Kidney (tissue), 14 donors: ENCODE results near the gene PLEKHA3. TPM values are rescaled to one million over a fixed set of nuclear protein-coding genes. Genes with fewer than 3 reads are reported as not detected.
A peak's percentile ranks its signal among the peaks of the same experiment; 100 is the strongest.

Experiments used
- DNase-seq, 5 donors: peaks; one replicate each; pipeline ENCODE4 v3.0.0-alpha.2; 2013 to 2020
- FAIRE-seq: peaks from 2 replicates; lab custom pipeline; 2012; peaks lifted over from hg19 to GRCh38; lab: Jason Lieb, UNC
- H3K27ac ChIP-seq, 2 donors: one replicate each; pipeline ENCODE4 v1.7.0; 2013; ENCODE audit warnings: low read depth in 2 of 2, low read length in 2 of 2, inconsistent platforms in 1 of 2
- H3K27me3 ChIP-seq: one replicate; pipeline ENCODE4 v1.7.1; 2013; ENCODE audit warnings: low read length, inconsistent platforms; ENCODE audit not compliant: control insufficient read depth, insufficient read depth
- H3K36me3 ChIP-seq, 3 donors: one replicate each; pipeline versions ENCODE4 v1.7.0 to v1.7.1; 2013; ENCODE audit warnings: low read length in 3 of 3, control low read depth in 1 of 3, inconsistent platforms in 1 of 3; ENCODE audit not compliant: insufficient read depth in 3 of 3, control insufficient read depth in 2 of 3
- H3K4me1 ChIP-seq, 3 donors: one replicate each; pipeline versions ENCODE4 v1.7.0 to v1.7.1; 2013; ENCODE audit warnings: low read length in 3 of 3, inconsistent platforms in 1 of 3, low read depth in 1 of 3; ENCODE audit not compliant: control insufficient read depth in 2 of 3, insufficient read depth in 2 of 3
- H3K4me3 ChIP-seq, 3 donors: one replicate each; pipeline versions ENCODE4 v1.7.0 to v1.8.1; 2013; ENCODE audit warnings: low read length in 3 of 3, control low read depth in 1 of 3, inconsistent platforms in 1 of 3
- H3K9ac ChIP-seq, 3 donors: one replicate each; pipeline versions ENCODE4 v1.7.0 to v1.7.1; 2013; ENCODE audit warnings: low read length in 3 of 3, control low read depth in 1 of 3, inconsistent platforms in 1 of 3
- H3K9me3 ChIP-seq, 3 donors: one replicate each; pipeline versions ENCODE4 v1.7.0 to v1.7.1; 2013; ENCODE audit warnings: low read length in 3 of 3, control low read depth in 1 of 3, inconsistent platforms in 1 of 3; ENCODE audit not compliant: control insufficient read depth in 2 of 3, insufficient read depth in 1 of 3
- CTCF ChIP-seq: IDR thresholded peaks from 3 replicates; pipeline ENCODE4 v1.5.1; 2012; ENCODE audit warnings: mild to moderate bottlenecking, moderate library complexity, borderline replicate concordance; ENCODE audit not compliant: insufficient read depth; ENCODE audit errors: extremely low read depth
- intact Hi-C: fragments of 100-400 bp; cut with DNase I; formaldehyde crosslinking; loops from one replicate; pipeline ENCODE4 v1.11.1; 2022
- polyA plus RNA-seq: library from polyadenylated mRNA; stranded (reverse); fragments of 350-450 nt; fragmentation: Illumina TruSeq; extraction: RNeasy Lipid Tissue Mini Kit (QIAGEN cat#74804); gene quantifications from one replicate; pipeline ENCODE4 v1.2.3, GENCODE V29; 2014; ENCODE audit warnings: low read depth, low replicate concordance; ENCODE audit not compliant: insufficient read depth
- total RNA-seq: library from RNA; stranded (reverse); fragmentation: NEBNext Ultra II Directional; extraction: Animal tissue kit (Norgen Biotek cat#: 25700); gene quantifications from one replicate; pipeline ENCODE4 v1.2.1, GENCODE V29; 2021
- donor health status: control.
- donor health status: control.
- donor health status: control.
- donor health status: control.
- donor health status: control.
- donor health status: DM: yes; HTN: yes; CAD: no.
- donor health status: Normal renal cell carcinoma (clear cell type).

Gene PLEKHA3
- total and polyA plus RNA-seq, 2 donors from 2014 or later = 9.4 to 34.2 TPM

DNA sequence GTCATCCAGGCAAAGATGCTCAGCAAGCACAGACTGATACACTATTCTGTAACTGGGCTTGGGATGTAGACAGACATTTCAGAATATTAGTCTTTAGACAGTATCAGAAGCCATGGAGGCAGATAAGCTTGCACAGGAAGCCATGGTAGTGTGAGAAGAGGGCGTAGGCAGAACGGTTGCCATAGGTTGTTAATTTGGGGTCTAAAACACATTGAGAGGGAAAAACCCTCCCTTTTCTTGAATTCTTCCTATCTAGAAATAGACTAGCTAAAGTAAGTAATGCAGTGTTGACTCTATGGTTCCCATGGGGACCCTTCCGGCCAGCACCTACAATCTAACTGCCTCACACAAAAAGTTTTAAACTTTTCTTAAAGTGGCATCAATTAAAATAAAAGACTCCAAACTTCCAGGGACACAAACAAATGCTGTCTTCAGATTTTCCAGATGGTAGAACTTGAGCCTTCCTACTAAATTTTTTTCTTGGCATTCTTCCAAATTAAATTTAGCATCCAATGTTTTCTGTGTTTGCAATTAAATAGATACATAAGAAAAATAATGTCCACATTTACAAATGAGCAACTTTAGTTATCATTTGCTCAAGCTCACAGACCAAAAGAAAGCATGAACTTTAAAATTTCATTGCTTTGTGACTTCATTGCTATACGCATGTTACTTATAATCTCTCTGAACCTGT lies 31.1 kb upstream of the PLEKHA3 start:
- Histone ChIP-seq H3K27ac (no peak overlapping the region), H3K27me3 (no peaks in the 10 kb centered on the region), H3K4me3 (peak overlapping the region in 2 of 3 donors; percentile 77 to 88), H3K9me3 (no peaks in the 10 kb centered on the region), H3K9ac (peak overlapping the region in 1 of 3 donors; percentile 83), H3K36me3 (peaks cover 7 to 15% (median 8%) of the 10 kb centered on the region in 3 donors), H3K4me1 (peaks cover 8 to 11% (median 8%) of the 10 kb centered on the region in 3 donors)
- DNase-seq = no peak
- TF ChIP-seq CTCF = no peak
- FAIRE-seq = no peak
- intact Hi-C loops = no loop called here

DNA sequence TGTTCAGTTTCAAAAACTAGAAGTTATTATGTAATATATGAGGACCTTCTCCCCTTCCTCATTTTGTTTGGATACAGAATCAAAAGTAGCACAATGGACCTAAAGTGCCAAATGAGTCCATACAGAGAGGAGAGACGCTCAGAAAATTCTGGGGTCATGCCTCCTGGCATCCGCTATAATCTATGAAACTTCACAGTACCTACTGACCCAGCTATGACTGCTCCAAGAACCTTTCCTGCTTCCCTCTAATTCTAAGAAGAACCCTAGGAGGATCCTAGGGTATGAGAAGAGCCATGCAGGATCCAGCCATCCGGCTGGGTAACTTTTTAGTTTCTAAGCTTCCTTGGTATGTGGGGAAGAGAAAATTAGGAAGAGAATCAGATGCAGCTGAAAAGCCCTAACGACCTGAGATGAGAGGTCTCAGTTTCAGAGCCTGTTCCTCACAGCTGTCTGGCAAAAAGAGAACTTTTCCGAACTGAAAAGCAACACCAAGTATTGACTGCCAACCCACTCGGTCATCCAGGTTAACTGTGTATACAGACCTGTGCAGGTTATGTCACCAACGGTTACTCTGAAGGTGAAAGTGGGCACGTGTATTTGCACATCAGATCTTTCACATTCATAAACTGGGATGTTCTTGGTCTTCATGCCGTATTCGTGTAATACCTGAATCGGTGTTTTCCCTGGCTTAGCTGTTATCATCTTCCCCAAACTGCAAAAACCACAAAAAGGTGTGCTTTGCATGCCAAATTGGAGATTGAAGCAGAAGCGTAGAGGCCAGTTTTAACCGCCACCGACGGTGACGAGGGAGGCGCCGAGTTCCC lies 30.3 kb upstream of the PLEKHA3 start:
- intact Hi-C loops = no loop called here

GRCh38 chr2:178450524-178450773 lies 29.8 kb upstream of the PLEKHA3 start:
- H3K4me3 ChIP-seq = peak overlapping the region; percentile 77 to 88 (median 78)
- FAIRE-seq (no peak), DNase-seq (no peak)
- peak overlapping the region; percentile 45 to 83 (median 70) for H3K9ac ChIP-seq
- H3K27me3 ChIP-seq = no peaks in the 10 kb centered on the region
- H3K36me3 ChIP-seq = peaks cover 4 to 8% (median 6%) of the 10 kb centered on the region in 3 donors
- no peaks in the 10 kb centered on the region for H3K9me3 ChIP-seq
- H3K27ac ChIP-seq = peak overlapping the region; percentile 98 to 99
- intact Hi-C loops = no loop called here
- H3K4me1 ChIP-seq = peaks cover 8 to 11% (median 8%) of the 10 kb centered on the region in 3 donors
- TF ChIP-seq CTCF = no peak

More for the DNA sequence above, 30.3 kb upstream of the PLEKHA3 start:
- H3K36me3 ChIP-seq = peaks cover 5 to 11% (median 8%) of the 10 kb centered on the region in 3 donors
- peaks cover 8 to 11% (median 8%) of the 10 kb centered on the region in 3 donors for H3K4me1 ChIP-seq
- H3K27me3 ChIP-seq = no peaks in the 10 kb centered on the region
- H3K27ac ChIP-seq = peak overlapping the region; percentile 98 to 99
- TF ChIP-seq CTCF = no peak
- peak overlapping the region; percentile 77 to 88 (median 78) for H3K4me3 ChIP-seq
- peak overlapping the region in 2 of 3 donors; percentile 45 to 83 for H3K9ac ChIP-seq
- FAIRE-seq = no peak
- H3K9me3 ChIP-seq = no peaks in the 10 kb centered on the region
- peak in 2 of 5 donors; percentile 6 to 45 for DNase-seq
